Ureter (tissue), 1 donor: ENCODE data around the gene TAF1B. TPM values are rescaled to one million over a fixed set of nuclear protein-coding genes. Genes with fewer than 3 reads are reported as not detected.

ENCODE experiments used
- DNase-seq: peaks from one replicate; pipeline ENCODE4 v3.0.0-alpha.2; 2020; ENCODE audit warnings: low spot score
- total RNA-seq: library from RNA; stranded (reverse); gene quantifications from one replicate; pipeline ENCODE4 v1.2.4, GENCODE V29; 2023
- donor health status: DM: yes; HTN: yes; CAD: no.

Gene TAF1B
- total RNA-seq, 1 donor from 2014 or later = 41.1 TPM

DNA sequence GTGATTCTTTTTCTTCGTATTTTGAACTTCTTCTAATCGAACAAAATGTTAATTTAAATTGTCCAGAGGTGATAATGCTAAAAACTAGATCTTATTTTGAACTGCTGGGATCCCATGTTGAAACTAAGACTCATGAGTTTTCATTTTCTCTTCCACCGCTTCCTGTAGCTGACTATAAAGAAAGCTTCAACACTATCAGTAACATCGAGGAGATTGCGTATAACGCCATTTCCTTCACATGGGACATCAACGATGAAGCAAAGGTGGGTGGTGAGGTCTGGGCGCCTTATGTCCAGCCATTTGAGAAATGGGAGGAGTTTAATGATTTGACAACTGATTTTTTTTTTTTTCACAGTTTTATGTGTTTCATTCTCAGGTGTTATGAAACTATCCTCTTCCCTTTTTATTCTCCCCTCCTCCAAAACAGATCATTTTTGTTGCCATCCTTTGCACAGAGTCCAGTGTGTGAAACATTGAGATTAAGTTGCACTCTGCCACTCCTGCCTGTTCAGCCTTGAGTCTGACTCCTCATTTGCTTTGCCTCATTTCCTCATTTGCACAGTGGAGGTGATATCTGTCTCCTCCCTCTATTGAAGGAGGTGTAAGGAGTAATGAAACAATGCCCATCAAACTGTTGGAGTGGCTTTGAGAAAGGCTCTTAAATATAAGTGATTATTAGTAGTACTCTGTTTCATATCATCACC is 122.0 kb downstream of the TAF1B start:
- no peak for DNase-seq

GRCh38 chr2:9966491-9967022 is 123.3 kb downstream of the TAF1B start:
- no peak for DNase-seq

- DNase-seq = no peak
Measured at GRCh38 chr2:9967053-9967775, 123.9 kb downstream of the TAF1B start.

GRCh38 chr2:9968553-9969497 is 125.6 kb downstream of the TAF1B start:
- no peak for DNase-seq

- DNase-seq = no peak
Measured at GRCh38 chr2:9970200-9971044, 127.1 kb downstream of the TAF1B start.

DNA sequence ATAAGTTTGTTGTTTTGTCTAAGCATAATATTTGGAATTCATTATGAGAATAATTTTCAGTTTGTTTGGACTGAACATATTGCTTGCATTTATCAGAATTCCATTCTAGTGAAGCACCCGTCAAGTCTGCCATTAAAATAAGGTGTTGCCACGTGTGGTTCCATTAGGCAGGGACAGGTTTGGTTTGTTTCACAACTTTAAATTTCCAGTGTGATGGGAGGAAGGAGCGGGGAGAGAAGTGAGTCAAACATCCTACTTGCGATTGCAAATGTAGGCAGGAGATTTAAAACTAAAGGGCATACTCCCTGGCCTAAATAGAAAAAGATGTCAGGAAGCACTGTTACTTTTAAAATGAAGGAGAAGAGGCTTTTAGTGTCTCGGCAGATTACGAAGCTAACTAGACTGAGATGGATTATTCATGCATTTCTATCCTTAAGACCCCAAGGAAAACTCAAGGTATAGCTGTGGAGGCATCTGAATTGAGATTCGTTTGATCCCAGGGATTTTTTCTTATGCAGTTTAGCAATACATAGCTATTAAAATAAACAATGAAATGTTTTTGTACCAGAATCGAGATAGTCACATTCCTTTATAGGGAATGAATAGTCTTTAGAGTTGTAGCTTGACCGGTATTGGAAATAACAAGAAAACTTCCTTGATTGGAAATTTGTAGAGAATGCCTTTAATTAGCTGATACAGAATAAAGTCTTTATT is 128.0 kb downstream of the TAF1B start:
- no peak for DNase-seq

DNA sequence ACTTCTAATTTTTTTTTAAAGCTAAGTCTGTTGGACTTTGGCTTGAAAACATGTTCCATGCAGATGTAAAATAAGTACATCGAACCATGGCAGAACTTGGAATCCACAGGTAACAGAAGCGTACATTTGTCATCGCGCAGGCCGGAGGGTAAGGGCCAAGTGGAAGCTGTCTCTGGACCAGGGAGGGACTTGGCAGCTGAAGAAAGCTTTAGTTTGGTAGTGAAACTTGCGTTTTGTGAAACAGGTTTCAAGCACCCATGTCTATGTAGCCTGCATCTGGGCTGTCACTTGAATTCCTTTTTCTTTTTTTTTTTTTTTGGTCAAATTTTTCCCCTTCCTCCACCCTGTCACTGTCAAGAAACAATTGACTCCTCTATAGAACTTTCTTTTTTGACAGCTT is 128.6 kb downstream of the TAF1B start:
- no peak for DNase-seq

DNA sequence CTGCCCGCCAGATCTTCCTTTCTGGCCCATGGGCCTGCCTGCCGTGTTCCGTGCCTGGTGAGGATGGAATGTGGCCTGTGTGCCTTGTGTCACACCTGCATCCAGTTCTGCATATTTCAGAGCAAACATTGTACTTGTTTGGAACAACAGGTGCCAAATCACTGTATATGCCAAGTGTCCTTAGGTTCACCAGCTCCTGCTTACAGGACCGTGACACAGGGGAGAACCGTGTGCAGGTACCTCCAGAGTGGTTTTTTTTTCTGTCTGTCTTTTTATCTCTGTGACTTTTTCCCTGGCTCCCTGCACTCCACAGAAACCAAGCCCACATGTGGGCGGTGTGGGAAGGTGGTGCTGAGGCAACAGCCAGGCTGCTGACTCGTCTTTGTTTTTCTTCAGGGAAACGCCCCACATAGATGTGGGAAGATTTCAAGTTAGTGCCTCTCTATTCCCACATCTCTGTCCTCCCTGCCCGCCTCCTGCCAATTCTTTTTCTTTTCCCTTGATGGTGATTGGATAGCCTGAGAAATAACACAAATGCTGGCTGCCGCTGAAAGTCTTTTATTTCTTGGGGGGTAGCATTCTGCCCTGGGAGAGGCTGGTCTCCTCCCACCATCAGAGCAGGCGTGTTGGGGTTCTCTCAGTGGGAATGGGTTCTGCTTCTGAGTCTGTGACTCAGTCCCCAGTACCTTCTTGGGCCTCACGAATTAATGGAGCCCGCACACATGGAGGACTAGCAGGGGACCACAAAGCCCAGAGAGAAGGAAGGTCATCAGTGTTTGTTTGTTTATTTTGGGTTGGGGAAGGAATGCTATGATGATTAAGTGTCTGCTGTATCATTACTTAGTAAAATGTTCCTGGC is 129.6 kb downstream of the TAF1B start:
- no peak for DNase-seq

DNA sequence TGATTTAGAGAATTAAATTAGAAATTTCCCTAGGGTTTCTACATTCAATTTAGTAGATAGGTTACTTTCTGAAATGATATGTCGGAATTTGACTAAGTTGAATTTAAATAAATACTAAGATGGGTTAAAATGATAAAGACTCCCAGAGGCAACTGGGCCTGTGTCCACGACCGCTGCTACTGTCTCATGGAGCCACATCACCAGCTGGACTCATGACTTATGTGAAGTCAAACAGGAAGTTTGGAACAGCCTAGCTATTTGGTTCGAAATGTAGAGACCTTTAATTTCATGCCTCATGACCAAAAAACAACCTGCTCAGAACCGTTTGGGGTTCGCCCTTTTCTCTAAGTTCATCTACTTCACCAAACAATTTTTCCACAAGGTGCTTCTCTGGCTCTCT is 130.4 kb downstream of the TAF1B start:
- DNase-seq = no peak

DNA sequence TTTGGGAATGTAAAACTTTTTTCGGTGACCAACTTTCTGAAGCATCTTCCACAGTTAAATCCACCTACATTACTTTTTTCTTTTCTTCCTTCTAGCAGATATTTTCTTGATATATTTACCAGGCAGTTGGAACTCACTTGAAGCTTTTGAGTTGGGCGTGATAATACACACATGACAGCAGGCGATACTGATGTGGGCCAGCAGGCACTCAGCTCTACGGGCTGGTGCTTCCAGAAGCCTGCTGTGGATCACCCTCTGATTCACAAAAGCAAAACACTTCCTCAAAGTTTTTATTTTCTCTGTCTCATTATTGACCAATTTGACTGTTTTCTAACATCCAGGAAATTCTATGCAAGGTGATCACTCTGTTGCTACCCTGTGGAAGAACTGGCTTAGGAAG is 131.1 kb downstream of the TAF1B start:
- DNase-seq = no peak

- no peak for DNase-seq
Measured at GRCh38 chr2:9975328-9975727, 132.1 kb downstream of the TAF1B start.

- no peak for DNase-seq
Measured at GRCh38 chr2:9975805-9976447, 132.7 kb downstream of the TAF1B start.

- DNase-seq = no peak
Measured at GRCh38 chr2:9979977-9980376, 136.7 kb downstream of the TAF1B start.

GRCh38 chr2:9980520-9980919 is 137.2 kb downstream of the TAF1B start:
- DNase-seq = no peak

DNA sequence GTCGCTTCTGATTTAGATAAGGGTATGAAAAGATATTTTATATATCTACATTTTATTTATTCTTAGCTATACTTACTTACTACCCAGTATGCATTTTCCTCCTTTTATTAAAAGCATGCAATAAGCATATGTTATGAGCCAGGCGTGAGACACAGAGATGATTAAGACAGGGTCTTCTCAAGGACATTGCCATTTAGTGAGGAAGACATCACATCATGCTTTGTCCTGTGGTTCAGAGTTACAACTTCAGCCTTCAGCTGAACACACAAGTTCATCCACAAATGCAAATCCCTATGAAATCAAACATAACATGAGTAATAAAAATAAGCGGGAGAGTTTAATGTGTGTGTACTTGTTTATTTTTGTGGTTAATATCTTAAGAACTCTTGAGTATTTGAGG is 138.4 kb downstream of the TAF1B start:
- no peak for DNase-seq

- no peak for DNase-seq
Measured at GRCh38 chr2:9982248-9982647, 139.0 kb downstream of the TAF1B start.

DNA sequence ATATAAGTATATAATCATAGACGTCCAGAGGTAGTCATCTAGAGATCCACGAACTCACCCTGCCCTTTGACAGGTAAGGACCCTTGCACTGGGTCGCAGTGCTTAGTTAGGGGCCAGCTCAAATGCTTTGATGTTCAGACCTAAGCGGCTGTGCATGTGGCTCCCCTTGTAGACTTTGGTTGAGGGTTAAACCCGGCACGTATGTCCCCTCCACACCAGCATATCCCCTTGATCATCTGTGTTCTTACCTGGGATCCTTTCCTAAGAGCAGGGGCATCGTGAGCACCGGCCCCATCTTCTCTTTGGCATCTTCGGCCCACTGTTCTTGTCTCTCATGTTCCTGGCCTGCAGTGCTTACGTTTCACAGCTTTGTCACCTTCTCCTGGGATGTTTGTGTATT is 139.6 kb downstream of the TAF1B start:
- no peak for DNase-seq

- DNase-seq = no peak
Measured at GRCh38 chr2:9983401-9984216, 140.3 kb downstream of the TAF1B start.
